OCI-LY1 (cell line): ENCODE results near the gene ZBTB3.
A peak's percentile ranks its signal among the peaks of the same experiment; 100 is the strongest.

Source experiments
- H2AFZ ChIP-seq: fragments of 200-600 bp; sonication (generic), shearing (Covaris generic); 2 replicates; pipeline ENCODE4 v1.6.0; 2014; ENCODE audit warnings: antibody characterized with exemption, mild to moderate bottlenecking, low read length
- H3F3A ChIP-seq: fragments of 200-600 bp; sonication (generic), shearing (Covaris generic); 2 replicates; pipeline ENCODE4 v1.6.0; 2014; ENCODE audit warnings: mild to moderate bottlenecking, antibody characterized with exemption, low read length, moderate library complexity; ENCODE audit not compliant: insufficient read depth
- H3K27ac ChIP-seq: fragments of 200-600 bp; sonication (generic); 2 replicates; pipeline ENCODE4 v1.5.1; 2014; ENCODE audit warnings: low read length, mixed run types, mild to moderate bottlenecking, low read depth; ENCODE audit not compliant: poor library complexity, severe bottlenecking
- H3K27me3 ChIP-seq: fragments of 200-600 bp; sonication (generic); 2 replicates; pipeline ENCODE4 v1.6.0; 2014; ENCODE audit warnings: antibody characterized with exemption, mild to moderate bottlenecking, low read length, moderate library complexity; ENCODE audit not compliant: insufficient read depth
- H3K36me3 ChIP-seq: fragments of 200-600 bp; sonication (generic); 2 replicates; pipeline ENCODE4 v1.6.1; 2014; ENCODE audit warnings: mild to moderate bottlenecking, antibody characterized with exemption, low read length, moderate library complexity, mixed read lengths; ENCODE audit not compliant: insufficient read depth
- H3K4me1 ChIP-seq: fragments of 200-600 bp; sonication (generic); 2 replicates; pipeline ENCODE4 v1.5.1; 2014; ENCODE audit warnings: mild to moderate bottlenecking, low read length, moderate library complexity; ENCODE audit not compliant: insufficient read depth, severe bottlenecking
- H3K4me2 ChIP-seq: fragments of 200-600 bp; sonication (generic), shearing (Covaris generic); 2 replicates; pipeline ENCODE4 v1.6.1; 2014; ENCODE audit warnings: low read length
- H3K4me3 ChIP-seq: fragments of 200-600 bp; sonication (generic); 2 replicates; pipeline ENCODE4 v1.5.1; 2014; ENCODE audit warnings: low read length, low read depth, mild to moderate bottlenecking, mixed read lengths; ENCODE audit not compliant: poor library complexity, severe bottlenecking
- H3K79me2 ChIP-seq: fragments of 200-600 bp; shearing (Covaris generic); 2 replicates; pipeline ENCODE4 v1.6.1; 2016; ENCODE audit warnings: mixed run types, low read length, mixed read lengths; ENCODE audit not compliant: insufficient read depth
- H3K9ac ChIP-seq: fragments of 200-600 bp; sonication (generic), shearing (Covaris generic); 2 replicates; pipeline ENCODE4 v1.6.1; 2014; ENCODE audit warnings: mild to moderate bottlenecking, low read length, mixed read lengths
- H3K9me2 ChIP-seq: fragments of 200-600 bp; sonication (generic), shearing (Covaris generic); 2 replicates; pipeline ENCODE4 v1.6.1; 2014; ENCODE audit warnings: low read depth, mild to moderate bottlenecking, low read length, mixed read lengths
- H3K9me3 ChIP-seq: fragments of 200-600 bp; shearing (Covaris generic); 2 replicates; pipeline ENCODE4 v1.6.1; 2014; ENCODE audit warnings: low read length, mixed read lengths
- H4K20me1 ChIP-seq: fragments of 200-600 bp; sonication (generic), shearing (Covaris generic); 2 replicates; pipeline ENCODE4 v1.6.0; 2016; ENCODE audit warnings: mild to moderate bottlenecking, low read length; ENCODE audit not compliant: insufficient read depth
- EZH2 ChIP-seq: fragments of 200-600 bp; sonication (generic), shearing (Covaris generic); IDR thresholded peaks from 2 replicates; pipeline ENCODE4 v1.8.0; 2017; ENCODE audit warnings: borderline replicate concordance, mixed run types, mild to moderate bottlenecking, antibody characterized with exemption, low read length, moderate library complexity, mixed read lengths
- TF ChIP-seq, protein P1 (sequence below): fragments of 200-600 bp; sonication (generic), shearing (Covaris generic); IDR thresholded peaks from 2 replicates; pipeline ENCODE4 v1.5.1; 2017; ENCODE audit warnings: mild to moderate bottlenecking, antibody characterized with exemption, low read length, moderate library complexity, mixed read lengths

The ZBTB3 gene

DNA sequence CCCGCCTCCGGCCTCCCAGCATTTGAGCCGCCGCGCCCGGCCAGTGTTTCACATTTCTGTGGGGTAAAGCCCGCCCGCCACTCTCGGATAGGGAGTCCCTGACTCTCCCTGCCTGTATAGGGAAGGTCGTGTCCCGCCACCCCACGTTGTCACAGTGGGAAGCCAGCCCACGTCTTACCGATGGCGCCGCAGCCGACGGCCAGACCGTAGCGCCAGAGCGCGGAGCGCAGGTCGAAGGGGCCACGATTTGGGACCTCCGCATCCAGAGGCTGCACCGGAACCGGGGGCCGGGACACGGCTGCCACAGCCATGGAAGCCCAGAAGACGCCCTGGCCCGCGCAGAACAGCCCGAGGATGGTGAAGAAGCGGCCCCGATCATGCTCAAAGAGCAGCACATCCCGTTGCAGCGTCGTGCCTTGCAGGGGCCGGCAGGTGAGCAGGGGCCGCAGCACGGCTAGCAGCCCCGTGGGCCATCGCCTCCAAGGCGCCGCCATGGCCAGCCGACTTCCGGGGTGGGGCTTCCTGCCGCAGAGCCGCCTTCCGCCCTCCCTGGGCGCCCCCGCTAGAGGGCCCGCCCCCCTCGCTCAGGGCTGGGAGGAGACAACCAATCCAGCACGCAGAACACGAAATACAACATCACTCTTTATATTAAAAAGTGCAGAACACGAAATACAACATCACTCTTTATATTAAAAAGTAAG lies 37.7 kb upstream of the ZBTB3 start, which contains the start of gene TMEM223:
TMEM223 (minus strand) TSS at position 506 of the 701 bp plus-strand sequence; CDS start at position 494, 12 bp downstream.
- H3K27me3 ChIP-seq = no peaks in the 10 kb centered on the region
- H3K9me3 ChIP-seq = no peaks in the 10 kb centered on the region
- no peak for TF ChIP-seq EZH2
- TF ChIP-seq, protein P1, sequence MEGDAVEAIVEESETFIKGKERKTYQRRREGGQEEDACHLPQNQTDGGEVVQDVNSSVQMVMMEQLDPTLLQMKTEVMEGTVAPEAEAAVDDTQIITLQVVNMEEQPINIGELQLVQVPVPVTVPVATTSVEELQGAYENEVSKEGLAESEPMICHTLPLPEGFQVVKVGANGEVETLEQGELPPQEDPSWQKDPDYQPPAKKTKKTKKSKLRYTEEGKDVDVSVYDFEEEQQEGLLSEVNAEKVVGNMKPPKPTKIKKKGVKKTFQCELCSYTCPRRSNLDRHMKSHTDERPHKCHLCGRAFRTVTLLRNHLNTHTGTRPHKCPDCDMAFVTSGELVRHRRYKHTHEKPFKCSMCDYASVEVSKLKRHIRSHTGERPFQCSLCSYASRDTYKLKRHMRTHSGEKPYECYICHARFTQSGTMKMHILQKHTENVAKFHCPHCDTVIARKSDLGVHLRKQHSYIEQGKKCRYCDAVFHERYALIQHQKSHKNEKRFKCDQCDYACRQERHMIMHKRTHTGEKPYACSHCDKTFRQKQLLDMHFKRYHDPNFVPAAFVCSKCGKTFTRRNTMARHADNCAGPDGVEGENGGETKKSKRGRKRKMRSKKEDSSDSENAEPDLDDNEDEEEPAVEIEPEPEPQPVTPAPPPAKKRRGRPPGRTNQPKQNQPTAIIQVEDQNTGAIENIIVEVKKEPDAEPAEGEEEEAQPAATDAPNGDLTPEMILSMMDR = no peak
- H3K9ac ChIP-seq = peak within 1 kb of the TSS; percentile 85
- H3K36me3 ChIP-seq = peaks cover 62% of the 10 kb centered on the region
- peaks cover 42% of the 10 kb centered on the region for H3K4me1 ChIP-seq
- peak within 1 kb of the TSS; percentile 55 for H3K27ac ChIP-seq
- H3K4me3 ChIP-seq = peak within 1 kb of the TSS; percentile 85
- H3K4me2 ChIP-seq = peak within 1 kb of the TSS; percentile 78
- H2AFZ ChIP-seq = no peak within 1 kb of the TSS
- H3K79me2 ChIP-seq = peaks cover 11% of the 10 kb centered on the region; the same call in 1 of the 2 replicates
- no peaks in the 10 kb centered on the region for H3F3A ChIP-seq
- no peaks in the 10 kb centered on the region for H3K9me2 ChIP-seq
- no peaks in the 10 kb centered on the region for H4K20me1 ChIP-seq

DNA sequence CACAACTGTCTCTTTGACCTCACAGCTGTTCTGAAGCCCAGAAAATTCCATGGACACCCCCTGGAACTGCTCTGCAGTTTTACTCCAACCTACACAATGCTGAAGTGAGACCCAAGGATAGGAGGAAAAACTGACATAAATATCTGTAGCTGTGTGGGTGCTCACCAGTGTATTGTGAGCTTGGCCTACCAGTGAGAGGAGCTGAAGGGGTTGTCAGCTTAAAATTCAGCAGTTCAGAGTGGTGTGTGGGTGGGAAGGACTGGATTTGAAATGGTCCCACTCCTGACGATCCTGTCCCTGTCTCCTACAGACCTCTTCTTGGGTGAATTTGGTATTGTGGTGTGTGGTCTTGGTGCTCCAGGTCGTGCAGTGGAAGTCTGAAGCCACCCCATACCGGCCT lies 35.6 kb upstream of the ZBTB3 start:
- Histone ChIP-seq H3F3A (no peaks in the 10 kb centered on the region), H3K4me3 (no peak overlapping the region), H3K36me3 (peaks cover 42% of the 10 kb centered on the region), H3K4me2 (0 out of 2 replicates have a peak overlapping the region, but pooled peaks have one; percentile 19), H3K27me3 (no peaks in the 10 kb centered on the region), H2AFZ (no peak overlapping the region), H4K20me1 (no peaks in the 10 kb centered on the region), H3K9me3 (no peaks in the 10 kb centered on the region), H3K9ac (peak overlapping the region; percentile 4; the same call in 1 of the 2 replicates), H3K79me2 (peaks cover 11% of the 10 kb centered on the region; the same call in 1 of the 2 replicates), H3K27ac (peak overlapping the region; percentile 6), H3K4me1 (peaks cover 50% of the 10 kb centered on the region), H3K9me2 (no peaks in the 10 kb centered on the region)
- TF ChIP-seq, protein P1 = no peak
- TF ChIP-seq EZH2 = no peak

DNA sequence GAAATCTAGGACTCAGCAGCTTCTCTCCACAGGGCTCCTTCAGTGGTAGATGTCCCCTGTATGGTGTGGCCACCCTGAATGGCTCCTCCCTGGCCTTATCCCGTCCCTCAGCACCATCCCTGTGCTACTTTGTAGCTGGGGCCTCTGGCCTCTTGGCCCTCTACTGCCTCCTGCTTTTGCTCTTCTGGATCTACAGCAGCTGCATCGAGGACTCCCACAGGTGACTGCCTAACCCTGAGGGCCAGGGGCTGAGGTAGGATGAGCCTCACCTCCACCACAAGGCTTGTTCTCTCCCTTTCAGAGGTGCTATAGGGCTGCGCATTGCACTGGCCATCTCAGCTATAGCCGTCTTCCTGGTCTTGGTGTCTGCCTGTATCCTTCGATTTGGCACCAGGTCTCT lies 35.0 kb upstream of the ZBTB3 start:
- peaks cover 50% of the 10 kb centered on the region for H3K4me1 ChIP-seq
- TF ChIP-seq EZH2 = no peak
- TF ChIP-seq, protein P1 = no peak

More for the DNA sequence above, 35.0 kb upstream of the ZBTB3 start:
- Histone ChIP-seq H3K4me2 (peak overlapping the region; percentile 98; the same call in 1 of the 2 replicates), H3K27me3 (no peaks in the 10 kb centered on the region), H3K4me3 (peak overlapping the region; percentile 95), H3K36me3 (peaks cover 36% of the 10 kb centered on the region), H3K79me2 (peaks cover 11% of the 10 kb centered on the region; the same call in 1 of the 2 replicates), H3K27ac (peak overlapping the region; percentile 15), H2AFZ (no peak overlapping the region), H4K20me1 (no peaks in the 10 kb centered on the region), H3K9me3 (no peaks in the 10 kb centered on the region), H3K9ac (peak overlapping the region; percentile 38; the same call in 1 of the 2 replicates), H3K9me2 (no peaks in the 10 kb centered on the region), H3F3A (no peaks in the 10 kb centered on the region)
